HS-27A (cell line): ENCODE data around the gene JMJD1C.

Source experiments
- DNase-seq: peaks from one replicate; pipeline ENCODE4 v3.0.0-alpha.2; 2012; ENCODE audit warnings: low read depth, missing footprints

JMJD1C gene

GRCh38 chr10:63478564-63478963, 12.8 kb upstream of the JMJD1C start:
- DNase-seq, result no peak

GRCh38 chr10:63477927-63478326, 12.2 kb upstream of the JMJD1C start:
- DNase-seq, result no peak

GRCh38 chr10:63474488-63474887, 8.7 kb upstream of the JMJD1C start:
- no peak for DNase-seq

GRCh38 chr10:63470928-63471327, 5.2 kb upstream of the JMJD1C start:
- DNase-seq, result no peak

- no peak for DNase-seq
Measured at GRCh38 chr10:63468947-63469346, 3.2 kb upstream of the JMJD1C start.

GRCh38 chr10:63467841-63468240, 2.1 kb upstream of the JMJD1C start:
- no peak for DNase-seq

- DNase-seq, result no peak
Measured at GRCh38 chr10:63466144-63466935, 563 bp upstream of the JMJD1C start.

- no peak for DNase-seq
Measured at GRCh38 chr10:63464402-63465292, 1.1 kb downstream of the JMJD1C start.

GRCh38 chr10:63462442-63462841, 3.3 kb downstream of the JMJD1C start:
- no peak for DNase-seq

- DNase-seq, result no peak
Measured at GRCh38 chr10:63458177-63458576, 7.6 kb downstream of the JMJD1C start.

GRCh38 chr10:63457594-63457993, 8.2 kb downstream of the JMJD1C start:
- DNase-seq, result no peak

GRCh38 chr10:63456437-63457210, 9.2 kb downstream of the JMJD1C start:
- DNase-seq, result no peak

GRCh38 chr10:63455507-63455906, 10.3 kb downstream of the JMJD1C start:
- no peak for DNase-seq

- no peak for DNase-seq
Measured at GRCh38 chr10:63454631-63455030, 11.1 kb downstream of the JMJD1C start.

GRCh38 chr10:63452524-63452923, 13.3 kb downstream of the JMJD1C start:
- DNase-seq, result no peak

- DNase-seq, result no peak
Measured at GRCh38 chr10:63446716-63447440, 18.9 kb downstream of the JMJD1C start.

GRCh38 chr10:63441404-63441803, 24.4 kb downstream of the JMJD1C start:
- no peak for DNase-seq

GRCh38 chr10:63439607-63440006, 26.2 kb downstream of the JMJD1C start:
- no peak for DNase-seq

GRCh38 chr10:63438506-63439498, 27.0 kb downstream of the JMJD1C start:
- DNase-seq, result no peak
